ENCODE data around the gene AOPEP.

The AOPEP gene

DNA sequence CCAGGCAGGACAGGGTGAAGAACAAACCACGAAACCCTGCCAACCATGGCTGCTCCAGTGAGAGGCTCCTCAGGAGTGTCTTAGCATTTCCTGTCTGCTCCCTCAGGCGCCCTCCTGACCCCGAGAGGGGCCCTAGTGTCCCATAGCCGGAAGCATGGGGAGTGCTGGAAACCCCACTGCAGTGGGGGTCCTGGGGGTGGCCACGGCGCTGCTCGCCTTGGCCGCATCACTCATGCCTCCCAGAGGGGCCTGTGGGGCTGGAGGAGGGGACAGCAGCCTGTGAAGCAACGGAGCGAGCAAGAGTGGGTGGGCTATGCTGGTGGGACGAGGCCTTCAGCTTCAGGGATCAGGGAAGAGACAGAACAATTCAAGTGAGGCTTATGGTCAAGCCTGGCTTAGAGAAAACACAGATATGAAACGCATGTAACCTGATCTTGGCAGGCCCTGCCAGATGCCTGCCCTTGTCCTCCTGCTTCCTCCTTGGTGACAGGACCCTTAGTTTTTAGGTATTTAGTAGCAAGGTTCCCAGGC, 372.0 kb downstream of the AOPEP start:
- Histone ChIP-seq H2AFZ (ENCODE audit: low read length) (no peak overlapping the region), H3K27ac (ENCODE audit: low read depth, low read length, poor library complexity, severe bottlenecking) (no peak overlapping the region), H3K4me1 (ENCODE audit: insufficient read depth, low read length, severe bottlenecking) (no peaks in the 10 kb centered on the region), H3K4me3 (ENCODE audit: low read depth, low read length, poor library complexity, severe bottlenecking) (no peak overlapping the region), H3F3A (ENCODE audit: insufficient read depth, low read length) (no peaks in the 10 kb centered on the region), H3K27me3 (ENCODE audit: insufficient read depth, low read length) (no peaks in the 10 kb centered on the region), H3K36me3 (ENCODE audit: insufficient read depth, low read length) (peaks cover 5% of the 10 kb centered on the region; the same call in 1 of the 2 replicates), H3K4me2 (ENCODE audit: low read length) (no peak overlapping the region), H3K9me2 (ENCODE audit: low read depth, low read length) (no peaks in the 10 kb centered on the region), H3K9ac (ENCODE audit: low read length) (no peak overlapping the region), H3K79me2 (ENCODE audit: insufficient read depth, low read length) (no peaks in the 10 kb centered on the region), H4K20me1 (ENCODE audit: insufficient read depth, low read length) (no peaks in the 10 kb centered on the region), H3K9me3 (ENCODE audit: low read length) (no peaks in the 10 kb centered on the region)
- no peak for TF ChIP-seq EZH2 (IDR thresholded peaks at IDR 0.05; ENCODE audit: borderline replicate concordance, low read length)
- TF ChIP-seq, protein P1, sequence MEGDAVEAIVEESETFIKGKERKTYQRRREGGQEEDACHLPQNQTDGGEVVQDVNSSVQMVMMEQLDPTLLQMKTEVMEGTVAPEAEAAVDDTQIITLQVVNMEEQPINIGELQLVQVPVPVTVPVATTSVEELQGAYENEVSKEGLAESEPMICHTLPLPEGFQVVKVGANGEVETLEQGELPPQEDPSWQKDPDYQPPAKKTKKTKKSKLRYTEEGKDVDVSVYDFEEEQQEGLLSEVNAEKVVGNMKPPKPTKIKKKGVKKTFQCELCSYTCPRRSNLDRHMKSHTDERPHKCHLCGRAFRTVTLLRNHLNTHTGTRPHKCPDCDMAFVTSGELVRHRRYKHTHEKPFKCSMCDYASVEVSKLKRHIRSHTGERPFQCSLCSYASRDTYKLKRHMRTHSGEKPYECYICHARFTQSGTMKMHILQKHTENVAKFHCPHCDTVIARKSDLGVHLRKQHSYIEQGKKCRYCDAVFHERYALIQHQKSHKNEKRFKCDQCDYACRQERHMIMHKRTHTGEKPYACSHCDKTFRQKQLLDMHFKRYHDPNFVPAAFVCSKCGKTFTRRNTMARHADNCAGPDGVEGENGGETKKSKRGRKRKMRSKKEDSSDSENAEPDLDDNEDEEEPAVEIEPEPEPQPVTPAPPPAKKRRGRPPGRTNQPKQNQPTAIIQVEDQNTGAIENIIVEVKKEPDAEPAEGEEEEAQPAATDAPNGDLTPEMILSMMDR (IDR thresholded peaks at IDR 0.05; ENCODE audit: low read length) = no peak

- H3K27ac ChIP-seq (ENCODE audit: low read depth, low read length, poor library complexity, severe bottlenecking) = no peak overlapping the region
- H2AFZ ChIP-seq (ENCODE audit: low read length) = no peak overlapping the region
- H3K4me1 ChIP-seq (ENCODE audit: insufficient read depth, low read length, severe bottlenecking) = no peaks in the 10 kb centered on the region
- TF ChIP-seq, protein P1 (IDR thresholded peaks at IDR 0.05; ENCODE audit: low read length) = no peak
- no peak for TF ChIP-seq EZH2 (IDR thresholded peaks at IDR 0.05; ENCODE audit: borderline replicate concordance, low read length)
- no peaks in the 10 kb centered on the region for H3K27me3 ChIP-seq (ENCODE audit: insufficient read depth, low read length)
- no peaks in the 10 kb centered on the region for H3F3A ChIP-seq (ENCODE audit: insufficient read depth, low read length)
- no peak overlapping the region for H3K9ac ChIP-seq (ENCODE audit: low read length)
- H3K4me2 ChIP-seq (ENCODE audit: low read length) = no peak overlapping the region
- peaks cover 5% of the 10 kb centered on the region; the same call in 1 of the 2 replicates for H3K36me3 ChIP-seq (ENCODE audit: insufficient read depth, low read length)
- H3K9me3 ChIP-seq (ENCODE audit: low read length) = no peaks in the 10 kb centered on the region
- H3K79me2 ChIP-seq (ENCODE audit: insufficient read depth, low read length) = no peaks in the 10 kb centered on the region
- no peaks in the 10 kb centered on the region for H4K20me1 ChIP-seq (ENCODE audit: insufficient read depth, low read length)
- H3K4me3 ChIP-seq (ENCODE audit: low read depth, low read length, poor library complexity, severe bottlenecking) = no peak overlapping the region
- H3K9me2 ChIP-seq (ENCODE audit: low read depth, low read length) = no peaks in the 10 kb centered on the region
Observed at GRCh38 chr9:95099321-95100070, 373.0 kb downstream of the AOPEP start.

DNA sequence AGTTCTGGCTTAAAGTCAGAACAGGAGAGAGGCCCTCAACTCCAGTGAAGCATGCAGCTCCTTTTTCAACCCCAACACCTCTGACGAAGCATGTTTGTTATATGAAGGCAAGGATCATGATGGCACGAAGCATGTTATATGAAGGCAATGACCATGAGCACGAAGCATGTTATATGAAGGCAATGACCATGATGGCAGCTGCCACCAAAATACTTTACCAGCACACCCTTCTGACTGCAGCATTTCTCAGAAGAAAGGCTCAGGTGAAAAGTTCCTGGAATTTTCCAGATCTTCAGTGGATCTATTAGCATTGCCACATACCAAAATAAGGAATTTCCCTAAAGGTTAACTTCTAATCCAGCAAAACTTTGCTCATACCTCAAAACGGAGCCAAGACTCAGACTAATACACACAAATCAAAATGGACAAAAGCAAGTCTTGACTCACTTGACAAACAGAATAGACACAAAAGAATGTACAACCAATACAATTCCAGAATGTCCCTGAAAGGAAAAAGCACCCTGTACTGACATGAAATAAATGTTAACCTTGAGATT, 373.6 kb downstream of the AOPEP start:
- Histone ChIP-seq H3K36me3 (ENCODE audit: insufficient read depth, low read length) (peaks cover 5% of the 10 kb centered on the region; the same call in 1 of the 2 replicates), H3K79me2 (ENCODE audit: insufficient read depth, low read length) (no peaks in the 10 kb centered on the region)

More for the DNA sequence above, 373.6 kb downstream of the AOPEP start:
- no peak overlapping the region for H2AFZ ChIP-seq (ENCODE audit: low read length)
- H3K27ac ChIP-seq (ENCODE audit: low read depth, low read length, poor library complexity, severe bottlenecking) = no peak overlapping the region
- H3K4me1 ChIP-seq (ENCODE audit: insufficient read depth, low read length, severe bottlenecking) = no peaks in the 10 kb centered on the region
- no peaks in the 10 kb centered on the region for H3K9me2 ChIP-seq (ENCODE audit: low read depth, low read length)
- no peak overlapping the region for H3K4me2 ChIP-seq (ENCODE audit: low read length)
- no peaks in the 10 kb centered on the region for H3F3A ChIP-seq (ENCODE audit: insufficient read depth, low read length)
- H3K4me3 ChIP-seq (ENCODE audit: low read depth, low read length, poor library complexity, severe bottlenecking) = no peak overlapping the region
- no peaks in the 10 kb centered on the region for H3K27me3 ChIP-seq (ENCODE audit: insufficient read depth, low read length)
- no peaks in the 10 kb centered on the region for H4K20me1 ChIP-seq (ENCODE audit: insufficient read depth, low read length)
- H3K9me3 ChIP-seq (ENCODE audit: low read length) = no peaks in the 10 kb centered on the region
- no peak overlapping the region for H3K9ac ChIP-seq (ENCODE audit: low read length)
- TF ChIP-seq, protein P1 (IDR thresholded peaks at IDR 0.05; ENCODE audit: low read length) = no peak
- TF ChIP-seq EZH2 (IDR thresholded peaks at IDR 0.05; ENCODE audit: borderline replicate concordance, low read length) = no peak

Measured in OCI-LY1 (cell line).